Tibial nerve (tissue), 4 donors: Measurements from ENCODE around the gene SLC2A5. TPM values are rescaled to one million over a fixed set of nuclear protein-coding genes. Genes with fewer than 3 reads are reported as not detected.
"Not testable (repeated sequence)": the region's sequence is repeated elsewhere in the genome, so short reads cannot be mapped to it uniquely, and the experiment has no call there.

Experiments
- DNase-seq, 2 donors: peaks; one replicate each; pipeline ENCODE4 v3.0.0-alpha.2; 2019; ENCODE audit warnings: low spot score in 2 of 2
- H3K27ac ChIP-seq, 4 donors: fragments of 200-600 bp; sonication (generic) in 3 of 4; one replicate each; pipeline ENCODE4 v1.5.1; 2017 to 2019; ENCODE audit warnings: mild to moderate bottlenecking in 1 of 4
- H3K27me3 ChIP-seq, 2 donors: fragments of 200-600 bp; sonication (generic) in 1 of 2; one replicate each; pipeline versions ENCODE4 v1.5.1 to v1.6.0; 2017 to 2019
- H3K36me3 ChIP-seq, 3 donors: fragments of 200-600 bp; sonication (generic); one replicate each; pipeline ENCODE4 v1.5.1; 2018 to 2019
- H3K4me1 ChIP-seq, 4 donors: fragments of 200-600 bp; sonication (generic) in 3 of 4; one replicate each; pipeline ENCODE4 v1.5.1; 2017 to 2019
- H3K4me3 ChIP-seq, 4 donors: fragments of 200-600 bp; sonication (generic) in 3 of 4; one replicate each; pipeline ENCODE4 v1.5.1; 2017 to 2019; ENCODE audit warnings: mild to moderate bottlenecking in 1 of 4, moderate library complexity in 1 of 4
- H3K9me3 ChIP-seq, 4 donors: fragments of 200-600 bp; sonication (generic) in 3 of 4; one replicate each; pipeline ENCODE4 v1.5.1; 2017 to 2019
- EP300 ChIP-seq, 2 donors: sonication (generic); formaldehyde crosslinking; IDR thresholded peaks; one replicate each; pipeline ENCODE4 v1.6.1; 2017; ENCODE audit warnings: antibody characterized with exemption in 2 of 2, mild to moderate bottlenecking in 1 of 2
- POLR2A ChIP-seq, 2 donors: fragments of 450-650 bp; IDR thresholded peaks; one replicate each; pipeline ENCODE4 v1.6.1; 2017; ENCODE audit warnings: antibody characterized with exemption in 2 of 2, mild to moderate bottlenecking in 2 of 2, moderate library complexity in 2 of 2
- WGBS, 2 donors: methylation state at CpG; one replicate each; pipeline ENCODE4 v1.1.5; 2018; 5-methylcytosine and 5-hydroxymethylcytosine counted together
- total RNA-seq, 4 donors: library from RNA; depleted of rRNA; stranded (reverse); fragments of >200 nt; gene quantifications; one replicate each; pipeline ENCODE4 v1.1.0, GENCODE V29; 2016
- TF ChIP-seq, protein P1 (sequence below), 5 experiments: fragments of 200-600 bp in 3 of 5; fragments of 450-650 bp in 2 of 5; sonication (generic) in 3 of 5; IDR thresholded peaks; one replicate each; pipeline ENCODE4 v1.5.1; 2016 to 2019; ENCODE audit warnings: antibody characterized with exemption in 5 of 5, mild to moderate bottlenecking in 3 of 5, moderate library complexity in 2 of 5

The SLC2A5 gene
- total RNA-seq, 4 donors from 2014 or later: 1.9 to 15.7 (median 5.2) TPM

DNA sequence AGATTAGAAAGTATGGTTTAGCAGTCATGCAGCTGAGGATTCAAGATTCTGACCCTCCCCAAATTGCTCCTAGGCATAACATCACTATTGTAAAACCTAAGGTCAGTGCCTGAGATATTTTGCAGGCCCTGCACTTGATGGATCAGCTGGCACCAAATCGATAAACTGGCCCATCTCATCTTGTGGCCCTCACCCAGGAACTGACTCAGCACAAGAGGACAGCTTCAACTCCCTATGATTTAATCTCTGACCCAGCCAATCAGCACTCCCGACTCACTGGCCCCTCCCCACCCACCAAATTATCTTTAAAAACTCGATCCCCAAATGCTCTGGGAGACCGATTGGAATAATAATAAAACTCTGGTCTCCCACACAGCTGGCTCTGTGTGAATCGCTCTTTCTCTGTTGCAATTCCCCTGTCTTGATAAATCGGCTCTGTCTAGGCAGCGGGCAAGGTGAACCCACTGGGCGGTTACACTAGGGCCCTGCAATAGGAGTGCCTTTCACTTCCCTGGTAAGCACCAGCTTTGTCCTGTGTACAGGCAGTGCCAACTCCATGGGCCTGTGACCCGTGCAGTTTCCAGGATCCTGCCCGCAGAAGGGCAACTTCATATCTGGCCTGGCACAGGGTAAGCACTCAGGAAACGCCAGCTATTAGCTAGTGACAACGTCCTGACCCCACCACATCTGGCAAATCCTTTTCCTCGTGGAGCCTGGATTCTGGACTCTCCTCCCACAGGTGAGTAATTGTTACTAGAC, 28.7 kb upstream of the SLC2A5 start:
- Histone ChIP-seq H3K36me3 (peaks cover 0 to 19% (median 0%) of the 10 kb centered on the region in 3 donors), H3K27ac (no peak overlapping the region), H3K9me3 (peaks cover 0 to 4% (median 0%) of the 10 kb centered on the region in 4 donors), H3K4me1 (no peaks in the 10 kb centered on the region), H3K4me3 (no peak overlapping the region), H3K27me3 (no peaks in the 10 kb centered on the region)
- WGBS, 2 donors: 81 to 83% methylated on average over 13 of the region's 13 CpGs
- no peak for TF ChIP-seq EP300 (IDR thresholded peaks at IDR 0.05)
- TF ChIP-seq, protein P1, sequence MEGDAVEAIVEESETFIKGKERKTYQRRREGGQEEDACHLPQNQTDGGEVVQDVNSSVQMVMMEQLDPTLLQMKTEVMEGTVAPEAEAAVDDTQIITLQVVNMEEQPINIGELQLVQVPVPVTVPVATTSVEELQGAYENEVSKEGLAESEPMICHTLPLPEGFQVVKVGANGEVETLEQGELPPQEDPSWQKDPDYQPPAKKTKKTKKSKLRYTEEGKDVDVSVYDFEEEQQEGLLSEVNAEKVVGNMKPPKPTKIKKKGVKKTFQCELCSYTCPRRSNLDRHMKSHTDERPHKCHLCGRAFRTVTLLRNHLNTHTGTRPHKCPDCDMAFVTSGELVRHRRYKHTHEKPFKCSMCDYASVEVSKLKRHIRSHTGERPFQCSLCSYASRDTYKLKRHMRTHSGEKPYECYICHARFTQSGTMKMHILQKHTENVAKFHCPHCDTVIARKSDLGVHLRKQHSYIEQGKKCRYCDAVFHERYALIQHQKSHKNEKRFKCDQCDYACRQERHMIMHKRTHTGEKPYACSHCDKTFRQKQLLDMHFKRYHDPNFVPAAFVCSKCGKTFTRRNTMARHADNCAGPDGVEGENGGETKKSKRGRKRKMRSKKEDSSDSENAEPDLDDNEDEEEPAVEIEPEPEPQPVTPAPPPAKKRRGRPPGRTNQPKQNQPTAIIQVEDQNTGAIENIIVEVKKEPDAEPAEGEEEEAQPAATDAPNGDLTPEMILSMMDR (IDR thresholded peaks at IDR 0.05): no peak
- no peak for TF ChIP-seq POLR2A (IDR thresholded peaks at IDR 0.05)
- DNase-seq: no peak

DNA sequence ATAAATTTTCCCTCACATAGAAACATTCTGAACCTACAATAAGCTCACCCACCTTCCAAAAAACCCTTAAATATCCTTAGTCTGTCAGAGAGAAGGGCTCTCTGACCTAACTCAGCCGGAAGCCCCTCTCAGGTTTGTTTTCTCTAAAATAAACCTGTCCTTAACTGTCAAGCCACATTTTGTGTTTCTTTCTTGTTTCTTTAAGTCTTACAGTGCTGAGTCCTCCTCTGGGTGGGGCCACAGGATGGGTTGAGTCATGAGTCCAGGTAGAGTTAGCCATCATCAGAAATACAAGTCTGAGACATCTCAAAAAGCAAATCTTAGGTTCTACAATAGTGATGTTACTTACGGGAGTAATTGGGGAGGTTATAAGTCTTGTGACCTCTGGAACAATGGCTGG, 26.4 kb upstream of the SLC2A5 start:
- peaks cover 0 to 4% (median 0%) of the 10 kb centered on the region in 4 donors for H3K9me3 ChIP-seq
- DNase-seq: no peak
- H3K36me3 ChIP-seq: peaks cover 0 to 5% (median 0%) of the 10 kb centered on the region in 3 donors
- H3K27me3 ChIP-seq: no peaks in the 10 kb centered on the region
- WGBS, 2 donors: 83 to 84% methylated on average over 2 of the region's 2 CpGs
- TF ChIP-seq POLR2A (IDR thresholded peaks at IDR 0.05) (no peak), EP300 (IDR thresholded peaks at IDR 0.05) (no peak)
- TF ChIP-seq, protein P1 (IDR thresholded peaks at IDR 0.05): no peak
- no peaks in the 10 kb centered on the region for H3K4me1 ChIP-seq
- no peak overlapping the region for H3K27ac ChIP-seq
- H3K4me3 ChIP-seq: no peak overlapping the region

DNA sequence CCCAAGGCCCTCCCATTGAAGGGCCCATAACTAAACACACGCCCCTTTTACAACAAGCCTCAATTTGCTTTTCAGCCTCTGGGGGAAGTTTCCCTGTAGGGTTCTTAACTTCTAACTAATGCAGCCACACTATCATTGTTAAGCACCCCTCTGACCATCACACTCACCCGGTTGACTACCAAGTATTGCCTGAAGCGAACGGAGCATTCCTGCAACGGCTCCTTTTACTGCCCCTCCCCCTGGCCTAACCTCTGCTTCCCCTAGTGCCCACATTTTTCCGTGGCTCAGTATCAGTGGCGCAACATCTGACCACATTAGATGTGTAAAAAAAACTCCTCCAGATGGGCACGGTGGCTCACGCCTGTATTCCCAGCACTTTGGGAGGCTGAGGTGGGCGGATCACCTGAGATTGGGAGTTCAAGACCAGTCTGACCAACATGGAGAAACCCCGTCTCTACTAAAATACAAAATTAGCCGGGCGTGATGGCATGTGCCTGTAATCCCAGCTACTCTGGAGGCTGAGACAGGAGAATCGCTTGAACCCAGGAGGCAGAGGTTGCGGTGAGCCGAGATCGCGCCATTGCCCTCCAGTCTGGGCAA, 24.7 kb upstream of the SLC2A5 start:
- DNase-seq, H3K4me1 ChIP-seq, H3K4me3 ChIP-seq, H3K27ac ChIP-seq, H3K36me3 ChIP-seq, H3K9me3 ChIP-seq, H3K27me3 ChIP-seq: not testable (repeated sequence)
- 70 to 81% methylated on average over 18 of the region's 18 CpGs for WGBS, 2 donors

DNA sequence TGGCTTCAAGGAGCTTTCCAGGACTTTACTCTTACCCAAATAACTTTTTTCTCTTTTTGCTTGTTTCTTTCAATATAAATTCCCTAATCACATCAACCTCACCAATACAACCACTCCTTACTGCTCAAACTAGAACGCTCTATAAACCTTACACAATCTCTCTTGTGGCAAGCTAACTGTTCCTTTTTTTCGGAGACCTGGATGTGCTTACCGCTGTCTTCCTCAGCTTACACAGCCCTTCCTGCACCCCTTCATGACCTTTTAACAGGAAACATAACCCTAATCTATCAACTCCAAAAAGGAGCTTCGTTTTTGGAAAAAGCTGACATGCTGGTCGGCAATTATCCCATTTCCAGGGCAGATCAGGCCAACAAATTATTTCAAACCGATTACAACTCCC, 24.1 kb upstream of the SLC2A5 start:
- no peaks in the 10 kb centered on the region for H3K4me1 ChIP-seq
- peaks cover 0 to 4% (median 0%) of the 10 kb centered on the region in 4 donors for H3K9me3 ChIP-seq
- no peaks in the 10 kb centered on the region for H3K27me3 ChIP-seq
- H3K27ac ChIP-seq: no peak overlapping the region
- WGBS, 2 donors: 54 to 62% methylated on average over 6 of the region's 6 CpGs
- H3K4me3 ChIP-seq: no peak overlapping the region
- no peaks in the 10 kb centered on the region for H3K36me3 ChIP-seq
- TF ChIP-seq EP300 (IDR thresholded peaks at IDR 0.05): no peak
- TF ChIP-seq, protein P1 (IDR thresholded peaks at IDR 0.05): no peak
- TF ChIP-seq POLR2A (IDR thresholded peaks at IDR 0.05): no peak
- no peak for DNase-seq

DNA sequence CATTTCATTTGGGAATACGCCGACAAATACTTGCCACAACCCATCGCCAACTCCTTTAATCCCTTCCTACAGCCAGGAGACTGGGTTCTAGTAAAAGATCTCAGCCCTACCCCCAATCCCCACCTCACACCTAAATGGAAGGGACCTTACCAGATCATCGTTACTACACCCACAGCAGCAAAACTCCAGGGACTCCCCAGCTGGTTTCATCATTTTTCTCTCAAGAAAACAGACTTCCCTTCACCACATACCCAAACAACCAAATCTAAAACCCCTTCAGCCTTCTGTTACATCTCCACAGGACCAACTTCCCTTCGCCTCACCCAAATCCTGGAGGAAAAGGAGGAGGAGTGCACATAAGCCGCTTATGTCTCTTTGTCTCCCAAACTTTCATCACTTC, 23.7 kb upstream of the SLC2A5 start:
- H3K36me3 ChIP-seq: no peaks in the 10 kb centered on the region

More for the DNA sequence above, 23.7 kb upstream of the SLC2A5 start:
- no peaks in the 10 kb centered on the region for H3K27me3 ChIP-seq
- 74 to 88% methylated on average over 6 of the region's 6 CpGs for WGBS, 2 donors
- DNase-seq: no peak
- TF ChIP-seq, protein P1 (IDR thresholded peaks at IDR 0.05): no peak
- no peak for TF ChIP-seq POLR2A (IDR thresholded peaks at IDR 0.05)
- no peak for TF ChIP-seq EP300 (IDR thresholded peaks at IDR 0.05)
- peaks cover 0 to 4% (median 0%) of the 10 kb centered on the region in 4 donors for H3K9me3 ChIP-seq
- no peaks in the 10 kb centered on the region for H3K4me1 ChIP-seq
- no peak overlapping the region for H3K27ac ChIP-seq
- no peak overlapping the region for H3K4me3 ChIP-seq
